HEK293 (cell line): ENCODE results near the gene WDR7.

Source experiments
- BCL11B ChIP-seq: fragments of 450-650 bp; formaldehyde crosslinking; IDR thresholded peaks from 2 replicates; pipeline ENCODE4 v1.5.1; 2016; ENCODE audit warnings: low read depth, missing biosample characterization, missing genetic modification characterization
- CTCF ChIP-seq: fragments of 450-650 bp; formaldehyde crosslinking; IDR thresholded peaks from 2 replicates; pipeline ENCODE4 v1.5.1; 2016; ENCODE audit warnings: missing biosample characterization, missing genetic modification characterization
- GLI4 ChIP-seq: fragments of 450-650 bp; formaldehyde crosslinking; IDR thresholded peaks from 2 replicates; pipeline ENCODE4 v1.5.1; 2016; ENCODE audit warnings: missing biosample characterization, missing genetic modification characterization
- KLF10 ChIP-seq: fragments of 450-650 bp; IDR thresholded peaks from 2 replicates; pipeline ENCODE4 v1.5.1; 2018; ENCODE audit warnings: missing biosample characterization, mild to moderate bottlenecking, missing genetic modification characterization
- TRIM28 ChIP-seq: IDR thresholded peaks from 2 replicates; pipeline ENCODE4 v1.6.1; 2011; ENCODE audit warnings: low read length, control low read depth, borderline replicate concordance
- ZBTB49 ChIP-seq: fragments of 450-650 bp; formaldehyde crosslinking; IDR thresholded peaks from 2 replicates; pipeline ENCODE4 v1.5.1; 2016; ENCODE audit warnings: missing biosample characterization, missing genetic modification characterization, low read depth
- ZNF148 ChIP-seq: fragments of 450-650 bp; formaldehyde crosslinking; IDR thresholded peaks from 2 replicates; pipeline ENCODE4 v1.5.0; 2017; ENCODE audit warnings: missing biosample characterization, missing genetic modification characterization, borderline replicate concordance
- ZNF175 ChIP-seq: fragments of 450-650 bp; formaldehyde crosslinking; IDR thresholded peaks from 2 replicates; pipeline ENCODE4 v1.5.1; 2016; ENCODE audit warnings: missing biosample characterization, missing genetic modification characterization
- ZNF274 ChIP-seq, 2 experiments: fragments of 200-500 bp in 1 of 2; fragments of 450-650 bp in 1 of 2; sonication (Bioruptor generic) in 1 of 2; formaldehyde crosslinking in 1 of 2; IDR thresholded peaks; 2 replicates each; pipeline versions ENCODE4 v1.5.1 to v1.6.1; 2014 to 2016; ENCODE audit warnings: borderline replicate concordance in 1 of 2, inconsistent platforms in 1 of 2, low read length in 1 of 2, missing biosample characterization in 1 of 2, missing genetic modification characterization in 1 of 2
- ZNF324 ChIP-seq: fragments of 450-650 bp; formaldehyde crosslinking; IDR thresholded peaks from 2 replicates; pipeline ENCODE4 v1.5.1; 2016; ENCODE audit warnings: missing biosample characterization, missing genetic modification characterization
- ZNF514 ChIP-seq: fragments of 450-650 bp; formaldehyde crosslinking; IDR thresholded peaks from 2 replicates; pipeline ENCODE4 v1.5.1; 2016; ENCODE audit warnings: missing biosample characterization, missing genetic modification characterization
- ZNF544 ChIP-seq: fragments of 450-650 bp; formaldehyde crosslinking; IDR thresholded peaks from 2 replicates; pipeline ENCODE4 v1.5.0; 2017; ENCODE audit warnings: missing biosample characterization, missing genetic modification characterization
- ZNF660 ChIP-seq: fragments of 450-650 bp; IDR thresholded peaks from 2 replicates; pipeline ENCODE4 v1.5.1; 2018; ENCODE audit warnings: missing biosample characterization, mild to moderate bottlenecking, missing genetic modification characterization
- TF ChIP-seq, protein P1 (sequence below): fragments of 450-650 bp; formaldehyde crosslinking; IDR thresholded peaks from 2 replicates; pipeline ENCODE4 v1.5.1; 2016; ENCODE audit warnings: missing biosample characterization, missing genetic modification characterization

DNA sequence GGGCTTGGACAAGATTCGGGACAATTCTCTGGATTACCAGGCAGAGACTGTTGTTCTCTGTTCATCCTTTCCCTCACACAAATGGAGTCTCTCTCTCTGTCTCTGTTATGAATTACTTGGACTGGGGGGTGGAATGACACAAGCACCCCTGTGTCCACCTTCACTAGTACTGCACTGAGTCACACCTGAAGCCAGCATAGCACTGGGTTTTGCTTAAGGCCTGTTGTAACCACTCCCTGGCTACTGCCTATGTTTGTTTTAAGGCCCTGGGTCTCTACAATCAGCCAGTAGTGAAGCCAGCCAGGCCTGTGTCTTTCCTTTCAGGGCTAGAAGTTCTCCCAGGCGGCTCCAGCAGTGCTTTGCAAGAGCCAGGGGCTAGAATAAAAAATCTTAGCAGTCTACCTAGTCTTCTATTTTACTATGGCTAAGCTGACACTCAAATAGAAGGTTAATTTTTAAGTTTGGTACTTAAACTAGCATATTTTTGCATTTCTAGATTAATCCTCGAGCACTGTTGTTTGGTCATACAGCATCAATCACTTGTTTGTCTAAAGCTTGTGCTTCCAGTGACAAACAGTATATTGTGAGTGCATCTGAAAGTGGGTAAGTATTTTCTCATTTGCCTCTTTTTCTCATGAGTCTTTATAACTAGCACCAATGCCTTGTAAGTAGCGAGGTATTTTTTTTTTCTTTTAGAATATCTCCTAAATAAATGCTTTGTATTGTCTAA lies 27.8 kb downstream of the WDR7 start:
- TF ChIP-seq KLF10 (no peak), TRIM28 (no peak), ZNF544 (no peak), CTCF (no peak), ZNF324 (tag by site-specific recombination) (no peak), GLI4 (tag by site-specific recombination) (no peak), ZNF148 (tag by site-specific recombination) (no peak), BCL11B (tag by site-specific recombination) (no peak), ZNF274 (IDR thresholded peaks at IDR 0.05; ENCODE audit: low read length) (no peak), ZNF274 (tag by site-specific recombination; IDR thresholded peaks at IDR 0.05; ENCODE audit: borderline replicate concordance) (no peak), ZNF175 (no peak), ZBTB49 (tag by site-specific recombination) (no peak), ZNF660 (tag by site-specific recombination) (no peak), ZNF514 (tag by site-specific recombination) (no peak)
- TF ChIP-seq, protein P1, sequence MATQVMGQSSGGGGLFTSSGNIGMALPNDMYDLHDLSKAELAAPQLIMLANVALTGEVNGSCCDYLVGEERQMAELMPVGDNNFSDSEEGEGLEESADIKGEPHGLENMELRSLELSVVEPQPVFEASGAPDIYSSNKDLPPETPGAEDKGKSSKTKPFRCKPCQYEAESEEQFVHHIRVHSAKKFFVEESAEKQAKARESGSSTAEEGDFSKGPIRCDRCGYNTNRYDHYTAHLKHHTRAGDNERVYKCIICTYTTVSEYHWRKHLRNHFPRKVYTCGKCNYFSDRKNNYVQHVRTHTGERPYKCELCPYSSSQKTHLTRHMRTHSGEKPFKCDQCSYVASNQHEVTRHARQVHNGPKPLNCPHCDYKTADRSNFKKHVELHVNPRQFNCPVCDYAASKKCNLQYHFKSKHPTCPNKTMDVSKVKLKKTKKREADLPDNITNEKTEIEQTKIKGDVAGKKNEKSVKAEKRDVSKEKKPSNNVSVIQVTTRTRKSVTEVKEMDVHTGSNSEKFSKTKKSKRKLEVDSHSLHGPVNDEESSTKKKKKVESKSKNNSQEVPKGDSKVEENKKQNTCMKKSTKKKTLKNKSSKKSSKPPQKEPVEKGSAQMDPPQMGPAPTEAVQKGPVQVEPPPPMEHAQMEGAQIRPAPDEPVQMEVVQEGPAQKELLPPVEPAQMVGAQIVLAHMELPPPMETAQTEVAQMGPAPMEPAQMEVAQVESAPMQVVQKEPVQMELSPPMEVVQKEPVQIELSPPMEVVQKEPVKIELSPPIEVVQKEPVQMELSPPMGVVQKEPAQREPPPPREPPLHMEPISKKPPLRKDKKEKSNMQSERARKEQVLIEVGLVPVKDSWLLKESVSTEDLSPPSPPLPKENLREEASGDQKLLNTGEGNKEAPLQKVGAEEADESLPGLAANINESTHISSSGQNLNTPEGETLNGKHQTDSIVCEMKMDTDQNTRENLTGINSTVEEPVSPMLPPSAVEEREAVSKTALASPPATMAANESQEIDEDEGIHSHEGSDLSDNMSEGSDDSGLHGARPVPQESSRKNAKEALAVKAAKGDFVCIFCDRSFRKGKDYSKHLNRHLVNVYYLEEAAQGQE (tag by site-specific recombination): no peak
